GM08714 (cell line): Measurements from ENCODE around the gene CTSD.

ENCODE experiments used
- H3K4me3 ChIP-seq: fragments of 200-500 bp; sonication (Bioruptor generic); 2 replicates; pipeline ENCODE4 v1.5.1; 2014; ENCODE audit warnings: mild to moderate bottlenecking, low read length, inconsistent platforms
- ZNF274 ChIP-seq: IDR thresholded peaks from 2 replicates; pipeline ENCODE4 v1.6.1; 2012; ENCODE audit warnings: mild to moderate bottlenecking, low read depth, low read length

Gene CTSD

GRCh38 chr11:1785749-1786413, 22.2 kb upstream of the CTSD start:
- TF ChIP-seq ZNF274, result no peak
- H3K4me3 ChIP-seq, result no peak overlapping the region

DNA sequence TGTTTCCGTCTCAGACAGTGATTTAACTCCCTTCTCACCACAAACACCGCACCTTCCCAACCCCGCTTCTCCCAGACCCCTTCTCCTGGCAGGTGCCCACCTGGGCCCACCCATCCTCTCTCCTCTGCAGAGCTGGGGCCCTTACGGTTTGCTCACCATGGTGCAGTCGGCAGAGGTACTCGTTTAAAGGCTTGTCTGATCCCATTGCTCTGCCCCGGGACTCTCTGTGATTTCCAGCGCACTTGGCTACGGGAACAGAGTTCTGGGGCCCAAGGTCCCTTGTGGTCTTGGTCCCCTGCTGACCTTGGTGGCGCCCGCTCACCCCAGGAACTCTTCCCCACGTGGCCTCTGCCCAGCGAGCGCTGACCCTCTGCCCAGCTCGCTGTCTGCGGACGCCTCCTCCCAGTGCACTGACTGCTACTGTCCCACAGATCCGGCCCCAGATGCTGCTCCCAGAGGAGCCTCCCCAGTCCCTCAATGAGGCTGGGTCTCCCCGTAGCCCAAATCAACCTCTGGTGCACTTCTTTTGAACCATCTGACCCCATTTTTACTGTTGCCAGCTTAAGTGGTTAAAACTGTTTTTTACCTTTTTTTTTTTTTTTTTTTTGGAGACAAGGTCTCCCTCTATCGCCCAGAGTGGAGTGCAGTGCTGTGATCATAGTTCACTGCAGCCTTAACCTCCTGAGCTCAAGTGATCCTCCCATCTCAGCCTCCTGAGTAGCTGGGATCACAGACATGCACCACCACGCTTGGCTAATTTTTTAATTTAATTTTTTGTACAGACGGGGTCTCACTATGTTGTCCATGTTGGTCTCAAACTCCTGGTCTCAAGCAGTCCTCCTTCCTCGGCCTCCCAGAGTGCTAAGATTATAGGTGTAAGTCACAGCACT, 21.3 kb upstream of the CTSD start:
- no peak overlapping the region for H3K4me3 ChIP-seq
- TF ChIP-seq ZNF274, result no peak

DNA sequence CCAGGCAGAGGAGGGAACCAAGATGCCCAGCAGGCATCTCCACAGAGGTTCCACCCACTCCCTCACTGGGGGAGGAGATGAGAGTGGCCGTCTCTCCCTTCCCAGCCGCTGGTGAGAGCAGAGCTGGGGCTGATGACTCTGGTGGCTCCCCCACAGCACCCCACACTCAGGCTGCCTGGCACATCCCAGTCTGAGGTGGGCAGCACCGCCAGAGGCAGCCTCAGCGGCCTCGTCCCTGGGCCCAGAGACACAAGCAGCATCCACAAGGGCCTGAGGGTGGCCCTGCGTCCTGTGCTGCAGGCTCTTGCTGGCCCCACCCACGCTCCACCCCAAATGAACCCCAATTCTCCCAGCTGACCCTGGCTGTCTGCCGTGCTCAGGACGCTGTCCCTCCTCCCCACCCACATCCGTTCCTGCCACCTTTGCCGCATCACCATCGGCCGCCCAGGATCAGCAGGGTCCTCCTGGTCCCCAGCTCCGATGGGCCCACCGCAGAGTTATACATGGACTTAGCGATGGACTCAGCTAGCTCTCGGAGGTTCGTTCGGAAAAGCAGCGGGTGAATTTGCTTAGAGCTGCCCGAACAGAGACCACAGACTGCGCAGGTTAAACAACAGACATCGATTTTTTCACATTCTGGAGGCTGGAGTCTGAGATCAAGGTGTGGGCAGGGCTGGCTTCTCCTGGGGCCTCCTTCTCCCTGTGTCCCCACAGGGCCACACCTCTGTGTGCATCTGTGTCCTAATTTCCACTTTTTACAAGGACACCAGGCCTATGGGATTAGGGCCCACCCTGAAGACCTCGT, 20.2 kb upstream of the CTSD start:
- no peak for TF ChIP-seq ZNF274

GRCh38 chr11:1782831-1783724, 19.4 kb upstream of the CTSD start:
- H3K4me3 ChIP-seq, result no peak overlapping the region
- TF ChIP-seq ZNF274, result no peak

More for the DNA sequence above, 20.2 kb upstream of the CTSD start:
- H3K4me3 ChIP-seq, result no peak overlapping the region

- H3K4me3 ChIP-seq, result no peak overlapping the region
- TF ChIP-seq ZNF274, result no peak
Measured at GRCh38 chr11:1782031-1782590, 18.4 kb upstream of the CTSD start.

DNA sequence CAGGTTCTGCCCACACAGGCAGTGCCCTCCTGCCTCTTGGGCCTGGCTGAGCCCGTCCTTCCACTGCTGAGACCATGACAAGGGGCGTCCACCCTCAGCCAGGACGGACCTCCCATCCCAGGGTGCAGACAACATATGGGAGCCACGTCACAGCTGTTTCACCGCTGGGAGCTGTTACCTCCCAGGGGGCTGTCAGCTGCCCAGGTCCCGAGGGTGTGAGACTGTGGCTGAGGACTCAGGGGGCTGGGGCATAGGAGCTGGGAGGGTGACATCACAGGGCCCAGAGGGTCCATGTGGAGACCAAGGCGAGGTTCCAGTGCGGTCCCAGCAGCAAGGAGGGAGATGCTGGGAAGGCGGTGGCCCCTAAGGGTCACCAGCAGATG, 17.9 kb upstream of the CTSD start:
- TF ChIP-seq ZNF274, result no peak
- H3K4me3 ChIP-seq, result no peak overlapping the region

GRCh38 chr11:1780700-1781592, 17.2 kb upstream of the CTSD start:
- H3K4me3 ChIP-seq, result no peak overlapping the region
- TF ChIP-seq ZNF274, result no peak

GRCh38 chr11:1779806-1780699, 16.3 kb upstream of the CTSD start:
- no peak overlapping the region for H3K4me3 ChIP-seq
- TF ChIP-seq ZNF274, result no peak

- TF ChIP-seq ZNF274, result no peak
- H3K4me3 ChIP-seq, result no peak overlapping the region
Measured at GRCh38 chr11:1779034-1779805, 15.5 kb upstream of the CTSD start.

DNA sequence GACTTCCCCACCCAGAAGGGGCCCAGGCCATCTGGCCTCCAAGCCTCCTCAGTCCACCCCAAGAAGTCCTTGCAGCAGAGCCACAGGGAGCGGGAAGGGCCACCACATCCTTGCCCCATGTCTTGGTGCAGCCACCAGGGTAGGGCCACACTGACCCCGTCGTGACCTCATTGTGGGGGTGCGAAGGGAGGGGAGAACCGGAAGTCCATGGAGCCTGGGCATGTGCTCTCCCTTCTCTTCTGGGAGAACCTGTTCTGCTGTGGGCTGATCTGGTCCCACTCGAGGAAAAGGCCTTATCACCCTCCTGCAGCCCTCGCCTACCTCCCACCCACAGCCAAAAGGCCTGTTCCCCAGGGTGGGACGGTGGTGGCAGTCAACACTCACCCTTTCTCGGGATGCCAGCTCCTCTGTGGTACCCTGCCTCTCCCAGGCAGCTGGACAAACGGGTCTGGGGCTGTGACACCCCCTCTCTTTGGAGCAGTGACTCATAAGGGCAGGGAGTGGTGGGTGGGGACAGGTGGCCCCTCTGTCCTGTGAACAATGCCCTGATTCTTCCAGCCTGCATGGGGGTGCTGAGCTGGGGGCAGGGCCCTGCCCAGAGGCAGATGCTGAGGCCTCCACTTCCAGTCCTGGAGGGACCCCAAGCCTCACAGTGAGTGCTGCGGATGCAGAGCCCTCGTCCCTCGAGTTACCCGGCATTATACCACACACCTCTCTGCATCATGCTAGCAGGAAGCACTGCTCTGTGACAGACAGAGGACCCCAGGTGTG, 14.6 kb upstream of the CTSD start:
- TF ChIP-seq ZNF274, result no peak
- no peak overlapping the region for H3K4me3 ChIP-seq

GRCh38 chr11:1777737-1778136, 14.0 kb upstream of the CTSD start:
- TF ChIP-seq ZNF274, result no peak
- no peak overlapping the region for H3K4me3 ChIP-seq
